ENCODE measurements around the gene CELF1.
"Not testable (repeated sequence)": the region's sequence is repeated elsewhere in the genome, so short reads cannot be mapped to it uniquely, and the experiment has no call there.

The CELF1 gene

GRCh38 chr11:47564933-47565339, 12.0 kb upstream of the CELF1 start:
- Histone ChIP-seq H3K27ac (ENCODE audit: insufficient read depth, low read length, poor library complexity, severe bottlenecking) (peak overlapping the region; percentile 72), H3K4me3 (ENCODE audit: insufficient read depth, low read depth, low read length, poor library complexity, severe bottlenecking) (peak overlapping the region; percentile 92), H3K9me3 (ENCODE audit: control insufficient read depth, low read length) (no peaks in the 10 kb centered on the region), H3K36me3 (ENCODE audit: control insufficient read depth, insufficient read depth, low read length) (peaks cover 2% of the 10 kb centered on the region), H3K4me1 (ENCODE audit: control insufficient read depth, insufficient read depth, low read length, poor library complexity, severe bottlenecking) (peaks cover 16% of the 10 kb centered on the region), H3K27me3 (replicated peaks; ENCODE audit: control insufficient read depth, insufficient read depth, low read length, poor library complexity, severe bottlenecking) (no peaks in the 10 kb centered on the region)
- DNase-seq, result no peak

- H3K27ac ChIP-seq (ENCODE audit: insufficient read depth, low read length, poor library complexity, severe bottlenecking); DNase-seq; H3K4me3 ChIP-seq (ENCODE audit: insufficient read depth, low read depth, low read length, poor library complexity, severe bottlenecking); H3K36me3 ChIP-seq (ENCODE audit: control insufficient read depth, insufficient read depth, low read length); H3K9me3 ChIP-seq (ENCODE audit: control insufficient read depth, low read length); H3K27me3 ChIP-seq (replicated peaks; ENCODE audit: control insufficient read depth, insufficient read depth, low read length, poor library complexity, severe bottlenecking): not testable (repeated sequence)
- peaks cover 16% of the 10 kb centered on the region for H3K4me1 ChIP-seq (ENCODE audit: control insufficient read depth, insufficient read depth, low read length, poor library complexity, severe bottlenecking)
Measured at GRCh38 chr11:47564366-47564765, 11.4 kb upstream of the CELF1 start.

- H3K9me3 ChIP-seq (ENCODE audit: control insufficient read depth, low read length); H3K27ac ChIP-seq (ENCODE audit: insufficient read depth, low read length, poor library complexity, severe bottlenecking); DNase-seq; H3K36me3 ChIP-seq (ENCODE audit: control insufficient read depth, insufficient read depth, low read length); H3K4me3 ChIP-seq (ENCODE audit: insufficient read depth, low read depth, low read length, poor library complexity, severe bottlenecking); H3K27me3 ChIP-seq (replicated peaks; ENCODE audit: control insufficient read depth, insufficient read depth, low read length, poor library complexity, severe bottlenecking): not testable (repeated sequence)
- peaks cover 16% of the 10 kb centered on the region for H3K4me1 ChIP-seq (ENCODE audit: control insufficient read depth, insufficient read depth, low read length, poor library complexity, severe bottlenecking)
Measured at GRCh38 chr11:47562393-47562792, 9.5 kb upstream of the CELF1 start.

- no peak for DNase-seq
- peaks cover 6% of the 10 kb centered on the region for H3K4me1 ChIP-seq (ENCODE audit: control insufficient read depth, insufficient read depth, low read length, poor library complexity, severe bottlenecking)
- H3K27me3 ChIP-seq (replicated peaks; ENCODE audit: control insufficient read depth, insufficient read depth, low read length, poor library complexity, severe bottlenecking), result no peaks in the 10 kb centered on the region
- no peaks in the 10 kb centered on the region for H3K9me3 ChIP-seq (ENCODE audit: control insufficient read depth, low read length)
- no peak overlapping the region for H3K4me3 ChIP-seq (ENCODE audit: insufficient read depth, low read depth, low read length, poor library complexity, severe bottlenecking)
- no peaks in the 10 kb centered on the region for H3K36me3 ChIP-seq (ENCODE audit: control insufficient read depth, insufficient read depth, low read length)
- H3K27ac ChIP-seq (ENCODE audit: insufficient read depth, low read length, poor library complexity, severe bottlenecking), result no peak overlapping the region
Measured at GRCh38 chr11:47560426-47560825, 7.5 kb upstream of the CELF1 start.

- no peaks in the 10 kb centered on the region for H3K4me1 ChIP-seq (ENCODE audit: control insufficient read depth, insufficient read depth, low read length, poor library complexity, severe bottlenecking)
- no peak overlapping the region for H3K27ac ChIP-seq (ENCODE audit: insufficient read depth, low read length, poor library complexity, severe bottlenecking)
- no peaks in the 10 kb centered on the region for H3K9me3 ChIP-seq (ENCODE audit: control insufficient read depth, low read length)
Measured at GRCh38 chr11:47558695-47559094, 5.8 kb upstream of the CELF1 start.

GRCh38 chr11:47557004-47557403, 4.1 kb upstream of the CELF1 start:
- not testable (repeated sequence) for DNase-seq; H3K27ac ChIP-seq (ENCODE audit: insufficient read depth, low read length, poor library complexity, severe bottlenecking); H3K36me3 ChIP-seq (ENCODE audit: control insufficient read depth, insufficient read depth, low read length); H3K27me3 ChIP-seq (replicated peaks; ENCODE audit: control insufficient read depth, insufficient read depth, low read length, poor library complexity, severe bottlenecking); H3K4me3 ChIP-seq (ENCODE audit: insufficient read depth, low read depth, low read length, poor library complexity, severe bottlenecking); H3K4me1 ChIP-seq (ENCODE audit: control insufficient read depth, insufficient read depth, low read length, poor library complexity, severe bottlenecking); H3K9me3 ChIP-seq (ENCODE audit: control insufficient read depth, low read length)

More at GRCh38 chr11:47558695-47559094, 5.8 kb upstream of the CELF1 start:
- Histone ChIP-seq H3K27me3 (replicated peaks; ENCODE audit: control insufficient read depth, insufficient read depth, low read length, poor library complexity, severe bottlenecking) (no peaks in the 10 kb centered on the region), H3K36me3 (ENCODE audit: control insufficient read depth, insufficient read depth, low read length) (no peaks in the 10 kb centered on the region), H3K4me3 (ENCODE audit: insufficient read depth, low read depth, low read length, poor library complexity, severe bottlenecking) (no peak overlapping the region)
- DNase-seq, result no peak

- Histone ChIP-seq H3K27me3 (replicated peaks; ENCODE audit: control insufficient read depth, insufficient read depth, low read length, poor library complexity, severe bottlenecking) (no peaks in the 10 kb centered on the region), H3K4me3 (ENCODE audit: insufficient read depth, low read depth, low read length, poor library complexity, severe bottlenecking) (peak overlapping the region; percentile 53), H3K27ac (ENCODE audit: insufficient read depth, low read length, poor library complexity, severe bottlenecking) (peak overlapping the region; percentile 57), H3K36me3 (ENCODE audit: control insufficient read depth, insufficient read depth, low read length) (no peaks in the 10 kb centered on the region), H3K4me1 (ENCODE audit: control insufficient read depth, insufficient read depth, low read length, poor library complexity, severe bottlenecking) (peaks cover 14% of the 10 kb centered on the region), H3K9me3 (ENCODE audit: control insufficient read depth, low read length) (no peaks in the 10 kb centered on the region)
- no peak for DNase-seq
Measured at GRCh38 chr11:47553406-47553743, 443 bp upstream of the CELF1 start.

GRCh38 chr11:47552056-47552565, 821 bp downstream of the CELF1 start:
- Histone ChIP-seq H3K36me3 (ENCODE audit: control insufficient read depth, insufficient read depth, low read length) (no peaks in the 10 kb centered on the region), H3K4me1 (ENCODE audit: control insufficient read depth, insufficient read depth, low read length, poor library complexity, severe bottlenecking) (peaks cover 14% of the 10 kb centered on the region), H3K4me3 (ENCODE audit: insufficient read depth, low read depth, low read length, poor library complexity, severe bottlenecking) (peak overlapping the region; percentile 64), H3K27me3 (replicated peaks; ENCODE audit: control insufficient read depth, insufficient read depth, low read length, poor library complexity, severe bottlenecking) (no peaks in the 10 kb centered on the region), H3K27ac (ENCODE audit: insufficient read depth, low read length, poor library complexity, severe bottlenecking) (peak overlapping the region; percentile 83), H3K9me3 (ENCODE audit: control insufficient read depth, low read length) (no peaks in the 10 kb centered on the region)
- DNase-seq, result peak in 1 of 3 donors; percentile 10

GRCh38 chr11:47551086-47551485, 1.8 kb downstream of the CELF1 start:
- H3K27ac ChIP-seq (ENCODE audit: insufficient read depth, low read length, poor library complexity, severe bottlenecking), result peak overlapping the region; percentile 83
- no peak for DNase-seq

GRCh38 chr11:47550288-47551047, 2.5 kb downstream of the CELF1 start:
- Histone ChIP-seq H3K4me1 (ENCODE audit: control insufficient read depth, insufficient read depth, low read length, poor library complexity, severe bottlenecking) (peaks cover 14% of the 10 kb centered on the region), H3K27ac (ENCODE audit: insufficient read depth, low read length, poor library complexity, severe bottlenecking) (peak overlapping the region; percentile 83), H3K9me3 (ENCODE audit: control insufficient read depth, low read length) (no peaks in the 10 kb centered on the region), H3K4me3 (ENCODE audit: insufficient read depth, low read depth, low read length, poor library complexity, severe bottlenecking) (no peak overlapping the region), H3K36me3 (ENCODE audit: control insufficient read depth, insufficient read depth, low read length) (no peaks in the 10 kb centered on the region), H3K27me3 (replicated peaks; ENCODE audit: control insufficient read depth, insufficient read depth, low read length, poor library complexity, severe bottlenecking) (no peaks in the 10 kb centered on the region)
- DNase-seq, result no peak

More at GRCh38 chr11:47551086-47551485, 1.8 kb downstream of the CELF1 start:
- Histone ChIP-seq H3K36me3 (ENCODE audit: control insufficient read depth, insufficient read depth, low read length) (no peaks in the 10 kb centered on the region), H3K9me3 (ENCODE audit: control insufficient read depth, low read length) (no peaks in the 10 kb centered on the region), H3K4me1 (ENCODE audit: control insufficient read depth, insufficient read depth, low read length, poor library complexity, severe bottlenecking) (peaks cover 14% of the 10 kb centered on the region), H3K27me3 (replicated peaks; ENCODE audit: control insufficient read depth, insufficient read depth, low read length, poor library complexity, severe bottlenecking) (no peaks in the 10 kb centered on the region), H3K4me3 (ENCODE audit: insufficient read depth, low read depth, low read length, poor library complexity, severe bottlenecking) (peak overlapping the region; percentile 64)
